Retinal pigment epithelial cell (primary cell): ENCODE results near the gene ASPRV1.

Source experiments
- DNase-seq: peaks from one replicate; pipeline ENCODE4 v3.0.0-alpha.2; 2010; ENCODE audit warnings: low read depth
- H3K4me3 ChIP-seq: 2 replicates; pipeline ENCODE4 v1.5.1; 2011; ENCODE audit warnings: mild to moderate bottlenecking, low read length, control low read depth, moderate library complexity
- CTCF ChIP-seq: conservative IDR thresholded peaks from 2 replicates; pipeline ENCODE4 v1.5.1; 2011; ENCODE audit warnings: low read depth, low read length, control low read depth, inconsistent platforms

ASPRV1 gene

DNA sequence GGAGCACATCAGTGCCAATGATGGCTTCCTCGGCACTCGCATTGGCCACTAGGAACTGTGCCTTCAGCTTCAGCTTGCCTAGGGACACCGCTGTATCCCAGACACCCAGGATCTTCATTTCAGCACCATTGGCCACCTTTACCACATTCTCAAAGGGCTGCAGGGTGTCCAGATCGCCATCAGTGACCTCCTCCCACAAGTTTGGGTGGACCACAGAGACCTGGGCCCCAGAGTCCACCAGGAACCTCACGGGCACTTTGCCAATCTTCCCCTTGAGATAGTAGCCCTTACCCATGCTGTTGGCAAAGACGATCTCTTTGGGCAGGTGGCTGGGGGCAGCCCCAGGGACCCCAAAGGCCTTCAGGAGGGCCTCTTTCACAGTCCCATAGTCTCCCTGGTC is 610 bp downstream of the ASPRV1 start:
- no peak for DNase-seq
- no peak overlapping the region for H3K4me3 ChIP-seq
- no peak for TF ChIP-seq CTCF

GRCh38 chr2:69959425-69959824 is 2.0 kb downstream of the ASPRV1 start:
- H3K4me3 ChIP-seq, result no peak overlapping the region
- no peak for DNase-seq
- TF ChIP-seq CTCF, result no peak

GRCh38 chr2:69958480-69958879 is 3.0 kb downstream of the ASPRV1 start:
- TF ChIP-seq CTCF, result no peak
- H3K4me3 ChIP-seq, result no peak overlapping the region
- DNase-seq, result no peak

GRCh38 chr2:69957965-69958364 is 3.5 kb downstream of the ASPRV1 start:
- DNase-seq, result no peak
- TF ChIP-seq CTCF, result no peak
- no peak overlapping the region for H3K4me3 ChIP-seq

- no peak overlapping the region for H3K4me3 ChIP-seq
- no peak for TF ChIP-seq CTCF
- DNase-seq, result no peak
Observed at GRCh38 chr2:69956475-69956979, 4.9 kb downstream of the ASPRV1 start.

- no peak for DNase-seq
- no peak for TF ChIP-seq CTCF
- H3K4me3 ChIP-seq, result no peak overlapping the region
Observed at GRCh38 chr2:69955029-69955428, 6.4 kb downstream of the ASPRV1 start.

- DNase-seq, result no peak
- TF ChIP-seq CTCF, result no peak
Observed at GRCh38 chr2:69954084-69954483, 7.3 kb downstream of the ASPRV1 start.

More at GRCh38 chr2:69954084-69954483, 7.3 kb downstream of the ASPRV1 start:
- H3K4me3 ChIP-seq, result no peak overlapping the region
